Thymus (tissue), 11 donors: ENCODE data around the gene CDC6. TPM values are rescaled to one million over a fixed set of nuclear protein-coding genes. Genes with fewer than 3 reads are reported as not detected.

Source experiments
- DNase-seq, 9 donors: peaks; one replicate each; pipeline ENCODE4 v3.0.0-alpha.2; 2013; ENCODE audit warnings: low spot score in 9 of 9, low read depth in 6 of 9, missing footprints in 1 of 9
- H3K27ac ChIP-seq, 2 donors: one replicate each; pipeline ENCODE4 v1.5.1; 2013; ENCODE audit warnings: control low read depth in 1 of 2, low read depth in 1 of 2, low read length in 1 of 2, mild to moderate bottlenecking in 1 of 2, moderate library complexity in 1 of 2
- H3K27me3 ChIP-seq, 2 donors: one replicate each; pipeline ENCODE4 v1.5.1; 2013; ENCODE audit warnings: low read length in 1 of 2; ENCODE audit not compliant: control insufficient read depth in 2 of 2, insufficient read depth in 1 of 2
- H3K36me3 ChIP-seq, 2 donors: one replicate each; pipeline ENCODE4 v1.5.1; 2013; ENCODE audit warnings: low read length in 1 of 2, mild to moderate bottlenecking in 1 of 2, moderate library complexity in 1 of 2; ENCODE audit not compliant: control insufficient read depth in 2 of 2, insufficient read depth in 2 of 2
- H3K4me1 ChIP-seq, 2 donors: one replicate each; pipeline ENCODE4 v1.5.1; 2013; ENCODE audit warnings: low read length in 2 of 2; ENCODE audit not compliant: control insufficient read depth in 2 of 2, insufficient read depth in 2 of 2
- H3K4me3 ChIP-seq, 2 donors: one replicate each; pipeline ENCODE4 v1.5.1; 2013; ENCODE audit warnings: low read length in 2 of 2, control low read depth in 1 of 2, mild to moderate bottlenecking in 1 of 2
- H3K9me3 ChIP-seq, 2 donors: one replicate each; pipeline ENCODE4 v1.5.1; 2013; ENCODE audit warnings: low read length in 1 of 2, mild to moderate bottlenecking in 1 of 2; ENCODE audit not compliant: control insufficient read depth in 2 of 2, insufficient read depth in 1 of 2
- WGBS: extraction: QIAGEN DNeasy Blood & Tissue Kit; methylation state at CpG from one replicate; pipeline ENCODE4 v1.1.7; 2013; 5-methylcytosine and 5-hydroxymethylcytosine counted together
- polyA plus RNA-seq: library from polyadenylated mRNA; stranded (reverse); fragments of 200-250 nt; gene quantifications from one replicate; pipeline ENCODE4 v1.2.3, GENCODE V29; 2013
- total RNA-seq: library from RNA; stranded (reverse); fragments of 120-200 nt; gene quantifications from one replicate; pipeline ENCODE4 v1.2.4, GENCODE V29; 2013
- donor health status: healthy.

Gene CDC6
- total and polyA plus RNA-seq, 2 donors = 1.3 to 24.5 TPM

DNA sequence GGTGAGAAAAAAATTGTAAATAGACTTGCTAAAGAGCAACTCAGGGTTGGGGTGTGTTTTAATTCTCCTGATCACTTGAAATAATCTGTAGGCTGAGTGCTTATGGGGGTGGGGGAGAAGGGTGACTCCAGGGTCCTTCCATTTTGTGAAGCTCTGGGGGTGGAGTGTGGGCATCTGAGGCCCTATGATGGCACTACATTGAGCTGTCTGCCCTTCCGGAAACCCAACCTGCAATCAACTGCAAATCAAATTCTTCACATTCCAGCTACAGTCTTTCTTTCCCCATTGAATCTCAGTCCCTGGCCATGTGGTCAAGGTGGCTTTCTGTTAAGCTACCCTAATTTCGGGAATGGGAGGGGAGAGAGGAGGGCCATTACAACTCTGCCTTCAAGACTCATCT, 6.0 kb upstream of the CDC6 start:
- no peaks in the 10 kb centered on the region for H3K4me1 ChIP-seq
- H3K27ac ChIP-seq = no peak overlapping the region
- no peaks in the 10 kb centered on the region for H3K27me3 ChIP-seq
- H3K4me3 ChIP-seq = no peak overlapping the region
- H3K36me3 ChIP-seq = peaks cover 40 to 57% of the 10 kb centered on the region in 2 donors
- no peak for DNase-seq
- 98% methylated on average over 2 of the region's 2 CpGs for WGBS
- no peaks in the 10 kb centered on the region for H3K9me3 ChIP-seq

DNA sequence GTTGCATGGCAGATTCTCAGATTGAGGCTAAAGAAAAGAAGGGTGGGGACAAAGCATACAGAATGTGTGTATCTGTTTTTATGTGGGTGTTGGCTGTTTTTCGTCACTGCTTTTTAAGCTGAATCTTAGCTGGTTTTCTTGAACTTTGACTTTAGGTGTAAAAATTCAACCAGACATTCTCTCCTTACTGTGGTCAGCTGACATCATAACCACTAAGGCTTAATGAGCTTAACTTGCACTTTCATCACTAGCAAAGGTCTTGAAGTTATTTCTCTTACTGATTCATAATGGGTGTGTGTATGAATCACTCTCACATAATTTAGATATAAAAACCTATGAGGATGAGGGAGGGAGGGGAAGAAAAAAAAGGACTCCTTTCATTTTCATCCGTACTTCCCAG, 4.0 kb upstream of the CDC6 start:
- H3K9me3 ChIP-seq = no peaks in the 10 kb centered on the region
- H3K4me3 ChIP-seq = no peak overlapping the region
- peaks cover 26 to 41% of the 10 kb centered on the region in 2 donors for H3K36me3 ChIP-seq
- WGBS = 91% methylated on average over 2 of the region's 2 CpGs
- H3K27ac ChIP-seq = no peak overlapping the region
- no peak for DNase-seq
- peaks cover 2 to 7% of the 10 kb centered on the region in 2 donors for H3K4me1 ChIP-seq
- H3K27me3 ChIP-seq = no peaks in the 10 kb centered on the region

DNA sequence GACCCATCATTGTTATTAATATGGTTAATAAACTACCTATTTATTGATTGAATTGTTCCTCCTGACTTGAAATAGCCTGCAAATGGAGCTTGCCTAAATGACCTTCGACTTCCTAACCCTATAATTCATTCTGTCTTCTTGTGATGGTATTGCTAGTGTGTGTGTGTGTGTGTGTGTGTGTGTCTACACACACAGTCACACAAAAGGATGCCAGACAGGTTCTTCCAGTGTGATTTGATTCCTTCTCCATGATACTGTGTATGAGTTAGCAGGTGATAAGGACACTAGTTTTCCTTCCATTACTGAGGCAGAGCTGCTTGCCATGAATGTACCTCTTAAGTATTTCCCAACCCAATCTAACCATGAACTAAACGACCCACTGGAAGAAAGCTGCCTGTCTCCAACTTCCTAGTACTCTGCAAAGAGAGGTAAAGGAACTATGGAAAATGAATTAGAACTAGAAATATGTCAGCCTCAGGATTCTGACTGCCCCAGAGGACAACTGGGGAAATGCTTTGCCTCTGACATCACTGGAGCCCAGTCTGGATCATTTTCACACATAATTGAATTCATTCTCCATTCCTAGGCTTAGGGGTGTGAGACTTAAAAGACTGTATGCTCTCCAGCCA, 3.5 kb upstream of the CDC6 start:
- 89% methylated on average over 2 of the region's 2 CpGs for WGBS
- no peaks in the 10 kb centered on the region for H3K9me3 ChIP-seq
- no peak overlapping the region for H3K4me3 ChIP-seq
- H3K4me1 ChIP-seq = peaks cover 6 to 8% of the 10 kb centered on the region in 2 donors
- no peak overlapping the region for H3K27ac ChIP-seq
- H3K36me3 ChIP-seq = peaks cover 20 to 35% of the 10 kb centered on the region in 2 donors
- no peak for DNase-seq
- no peaks in the 10 kb centered on the region for H3K27me3 ChIP-seq

DNA sequence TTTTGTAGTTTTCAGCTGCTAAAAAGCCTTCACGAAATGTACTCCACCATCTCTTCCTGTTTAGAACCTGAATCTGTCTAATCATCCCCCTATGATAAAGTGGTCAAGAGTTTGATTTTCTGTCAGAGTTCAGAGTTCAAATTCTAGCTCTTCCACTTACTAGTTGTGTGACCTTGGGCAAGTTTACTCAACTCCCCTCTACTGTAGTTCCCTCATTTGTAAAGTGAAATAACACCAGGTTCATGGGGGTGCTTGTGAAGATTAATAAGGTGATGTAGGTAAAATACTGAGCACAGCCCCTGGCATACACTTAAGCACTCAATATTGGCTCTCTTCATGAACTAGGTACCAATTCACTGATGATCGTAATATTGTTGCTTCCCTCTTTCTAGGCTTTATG, 1.2 kb upstream of the CDC6 start:
- Histone ChIP-seq H3K27me3 (no peaks in the 10 kb centered on the region), H3K9me3 (no peaks in the 10 kb centered on the region), H3K27ac (no peak overlapping the region), H3K36me3 (peaks cover 10 to 29% of the 10 kb centered on the region in 2 donors), H3K4me3 (no peak overlapping the region), H3K4me1 (peaks cover 6 to 15% of the 10 kb centered on the region in 2 donors)
- no peak for DNase-seq
- over 99% methylated on average over 2 of the region's 2 CpGs for WGBS

DNA sequence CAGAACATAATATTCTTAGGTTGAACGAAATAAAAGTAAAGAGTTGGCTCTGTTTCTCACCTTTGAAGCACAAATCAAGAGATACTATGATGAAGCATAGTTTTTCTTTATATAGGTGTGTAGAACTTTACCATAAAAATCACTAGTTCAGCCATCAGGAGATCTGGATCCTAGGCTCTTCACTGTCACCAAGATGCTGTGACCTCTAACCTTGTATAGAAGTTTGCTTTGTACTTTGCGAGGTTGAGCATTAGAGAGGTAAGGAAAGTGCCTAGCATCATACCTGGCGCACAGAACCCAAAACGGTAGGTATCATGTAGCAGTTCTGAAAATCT, 553 bp upstream of the CDC6 start:
- Histone ChIP-seq H3K9me3 (no peaks in the 10 kb centered on the region), H3K27ac (no peak overlapping the region), H3K4me1 (peaks cover 6 to 15% of the 10 kb centered on the region in 2 donors), H3K36me3 (peaks cover 6 to 28% of the 10 kb centered on the region in 2 donors), H3K4me3 (peak overlapping the region in 1 of 2 donors; percentile 13), H3K27me3 (no peaks in the 10 kb centered on the region)
- WGBS = 56% methylated on average over 4 of the region's 4 CpGs
- DNase-seq = no peak

DNA sequence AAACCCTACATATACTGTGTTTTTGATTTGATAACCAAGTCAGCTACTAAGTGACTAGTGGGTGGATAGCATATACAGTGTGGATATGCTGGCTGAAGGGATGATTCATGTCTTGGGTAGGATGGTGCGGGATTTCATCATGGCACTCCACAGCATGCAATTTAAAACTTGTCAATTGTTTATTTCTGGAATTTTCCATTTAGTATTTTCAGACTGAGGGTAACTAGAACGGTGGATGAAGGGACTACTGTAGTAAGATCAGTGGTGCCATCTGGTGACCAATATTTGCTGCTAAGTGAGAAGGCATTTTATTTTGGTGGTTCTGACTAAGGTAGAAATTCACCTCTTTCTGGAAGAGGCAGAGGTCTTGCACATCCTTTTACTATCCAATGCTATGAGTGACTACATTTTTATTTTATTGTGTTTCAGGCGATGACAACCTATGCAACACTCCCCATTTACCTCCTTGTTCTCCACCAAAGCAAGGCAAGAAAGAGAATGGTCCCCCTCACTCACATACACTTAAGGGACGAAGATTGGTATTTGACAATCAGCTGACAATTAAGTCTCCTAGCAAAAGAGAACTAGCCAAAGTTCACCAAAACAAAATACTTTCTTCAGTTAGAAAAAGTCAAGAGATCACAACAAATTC, 3.1 kb downstream of the CDC6 start:
- whole genome bisulfite sequencing = 77% methylated on average over 4 of the region's 4 CpGs
- H3K4me3 ChIP-seq = no peak overlapping the region
- H3K4me1 ChIP-seq = peaks cover 6 to 15% of the 10 kb centered on the region in 2 donors
- DNase-seq = peak in 3 of 9 donors; percentile 52 to 76 (median 62)
- no peaks in the 10 kb centered on the region for H3K27me3 ChIP-seq
- peaks cover 10 to 51% of the 10 kb centered on the region in 2 donors for H3K36me3 ChIP-seq
- H3K9me3 ChIP-seq = no peaks in the 10 kb centered on the region
- no peak overlapping the region for H3K27ac ChIP-seq

DNA sequence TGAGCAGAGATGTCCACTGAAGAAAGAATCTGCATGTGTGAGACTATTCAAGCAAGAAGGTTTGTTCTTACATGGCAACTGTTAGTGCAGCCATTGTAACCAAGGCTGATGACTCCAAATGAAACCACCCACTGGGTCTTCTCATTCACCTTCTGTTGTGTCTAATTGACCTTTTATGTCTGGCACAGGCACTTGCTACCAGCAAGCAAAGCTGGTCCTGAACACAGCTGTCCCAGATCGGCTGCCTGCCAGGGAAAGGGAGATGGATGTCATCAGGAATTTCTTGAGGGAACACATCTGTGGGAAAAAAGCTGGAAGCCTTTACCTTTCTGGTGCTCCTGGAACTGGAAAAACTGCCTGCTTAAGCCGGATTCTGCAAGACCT, 3.6 kb downstream of the CDC6 start:
- WGBS = 97% methylated on average over 2 of the region's 2 CpGs
- H3K27ac ChIP-seq = no peak overlapping the region
- peaks cover 6 to 15% of the 10 kb centered on the region in 2 donors for H3K4me1 ChIP-seq
- H3K4me3 ChIP-seq = no peak overlapping the region
- no peaks in the 10 kb centered on the region for H3K9me3 ChIP-seq
- no peaks in the 10 kb centered on the region for H3K27me3 ChIP-seq
- H3K36me3 ChIP-seq = peaks cover 14 to 56% of the 10 kb centered on the region in 2 donors
- no peak for DNase-seq

DNA sequence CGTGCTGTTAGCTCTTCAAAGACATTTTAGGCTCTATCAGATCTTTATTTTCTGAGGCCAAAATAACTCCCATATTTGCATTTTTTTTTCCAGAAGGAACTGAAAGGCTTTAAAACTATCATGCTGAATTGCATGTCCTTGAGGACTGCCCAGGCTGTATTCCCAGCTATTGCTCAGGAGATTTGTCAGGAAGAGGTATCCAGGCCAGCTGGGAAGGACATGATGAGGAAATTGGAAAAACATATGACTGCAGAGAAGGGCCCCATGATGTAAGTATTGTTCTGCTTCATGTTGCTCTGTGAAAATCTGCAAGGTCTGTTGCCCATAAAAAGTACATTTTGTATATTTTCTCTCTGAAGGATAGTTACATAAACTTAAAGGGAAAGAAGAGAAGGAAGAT, 5.7 kb downstream of the CDC6 start:
- DNase-seq = no peak
- peaks cover 21 to 75% of the 10 kb centered on the region in 2 donors for H3K36me3 ChIP-seq

DNA sequence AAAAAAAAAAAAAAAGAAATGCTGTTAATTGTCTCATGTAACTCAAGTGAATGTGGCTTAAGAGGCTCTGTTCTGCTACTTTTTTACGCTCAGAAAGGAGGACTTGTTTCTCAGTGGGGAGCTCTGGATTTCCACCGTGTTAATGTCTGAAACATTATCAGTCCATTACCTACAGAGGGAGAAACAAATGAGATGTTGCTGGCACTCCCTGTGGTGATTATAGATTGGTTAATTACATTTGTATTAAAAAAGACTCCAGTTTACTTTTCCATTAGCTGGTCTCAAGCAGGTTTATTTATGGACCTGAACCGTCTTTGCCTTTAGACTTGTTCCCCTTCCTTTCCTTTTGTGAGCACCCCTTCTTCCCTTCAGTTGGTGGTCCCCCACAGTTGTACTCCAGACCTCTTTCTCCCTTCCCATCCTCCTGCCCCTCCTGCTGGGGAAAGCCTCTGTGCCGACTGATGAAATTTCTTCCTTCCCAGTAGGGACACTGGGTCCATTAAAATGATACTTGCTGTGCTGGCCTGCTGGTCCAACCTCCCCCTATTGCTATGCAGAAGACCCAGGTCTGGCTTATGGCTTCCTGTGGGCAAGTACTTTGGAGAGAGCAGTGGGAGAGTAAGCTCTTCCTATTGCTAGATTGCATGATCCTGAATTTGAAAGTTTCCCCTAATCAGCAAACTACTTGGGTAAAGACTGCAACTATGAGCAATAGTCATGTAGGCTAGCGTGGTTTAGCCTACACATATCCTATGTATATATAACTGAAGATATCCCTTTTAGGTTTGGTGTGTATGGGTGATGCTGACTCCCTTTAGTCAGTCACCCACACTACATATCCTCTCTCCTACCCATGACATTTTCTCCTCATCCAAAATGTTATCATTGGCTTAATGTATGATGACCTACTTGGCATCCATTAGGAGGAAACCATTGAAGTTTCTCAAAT, 8.1 kb downstream of the CDC6 start:
- no peaks in the 10 kb centered on the region for H3K9me3 ChIP-seq
- DNase-seq = no peak
- no peak overlapping the region for H3K4me3 ChIP-seq
- no peaks in the 10 kb centered on the region for H3K4me1 ChIP-seq
- no peaks in the 10 kb centered on the region for H3K27me3 ChIP-seq
- H3K27ac ChIP-seq = no peak overlapping the region
- peaks cover 31 to 89% of the 10 kb centered on the region in 2 donors for H3K36me3 ChIP-seq
- WGBS = 97% methylated on average over 5 of the region's 5 CpGs

More for the DNA sequence above, 5.7 kb downstream of the CDC6 start:
- no peaks in the 10 kb centered on the region for H3K9me3 ChIP-seq
- H3K4me1 ChIP-seq = peaks cover 3 to 8% of the 10 kb centered on the region in 2 donors
- WGBS = 93% methylated on average over 1 of the region's 1 CpG
- no peak overlapping the region for H3K4me3 ChIP-seq
- no peak overlapping the region for H3K27ac ChIP-seq
- H3K27me3 ChIP-seq = no peaks in the 10 kb centered on the region
